22Rv1 (cell line): ENCODE results near the gene GABRA4.

Source experiments
- ZFX ChIP-seq: fragments of 450-650 bp; IDR thresholded peaks from 2 replicates; pipeline ENCODE4 v1.6.1; 2017; ENCODE audit warnings: antibody characterized with exemption, borderline replicate concordance
- TF ChIP-seq, protein P1 (sequence below): fragments of 450-650 bp; IDR thresholded peaks from 2 replicates; pipeline ENCODE4 v1.5.1; 2017; ENCODE audit warnings: mild to moderate bottlenecking

DNA sequence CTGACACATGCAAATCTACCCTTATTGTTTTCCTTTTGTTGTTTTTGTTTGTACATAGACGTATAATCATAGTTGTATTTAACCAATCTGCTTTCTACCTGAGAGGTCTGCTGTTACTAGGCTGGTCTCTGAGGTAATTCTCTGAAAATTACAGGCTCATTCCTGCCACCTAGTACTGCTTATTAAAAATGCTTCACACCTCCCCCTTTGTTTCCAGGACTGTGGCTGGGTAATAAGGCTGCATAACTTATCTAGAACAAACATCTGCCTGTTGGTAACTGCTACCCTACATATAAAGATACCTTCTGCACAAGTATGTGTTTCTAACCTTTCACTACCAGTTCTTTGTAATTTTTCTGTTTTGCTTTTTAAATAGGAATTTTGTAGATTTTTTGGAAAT, 118.6 kb downstream of the GABRA4 start:
- TF ChIP-seq, protein P1, sequence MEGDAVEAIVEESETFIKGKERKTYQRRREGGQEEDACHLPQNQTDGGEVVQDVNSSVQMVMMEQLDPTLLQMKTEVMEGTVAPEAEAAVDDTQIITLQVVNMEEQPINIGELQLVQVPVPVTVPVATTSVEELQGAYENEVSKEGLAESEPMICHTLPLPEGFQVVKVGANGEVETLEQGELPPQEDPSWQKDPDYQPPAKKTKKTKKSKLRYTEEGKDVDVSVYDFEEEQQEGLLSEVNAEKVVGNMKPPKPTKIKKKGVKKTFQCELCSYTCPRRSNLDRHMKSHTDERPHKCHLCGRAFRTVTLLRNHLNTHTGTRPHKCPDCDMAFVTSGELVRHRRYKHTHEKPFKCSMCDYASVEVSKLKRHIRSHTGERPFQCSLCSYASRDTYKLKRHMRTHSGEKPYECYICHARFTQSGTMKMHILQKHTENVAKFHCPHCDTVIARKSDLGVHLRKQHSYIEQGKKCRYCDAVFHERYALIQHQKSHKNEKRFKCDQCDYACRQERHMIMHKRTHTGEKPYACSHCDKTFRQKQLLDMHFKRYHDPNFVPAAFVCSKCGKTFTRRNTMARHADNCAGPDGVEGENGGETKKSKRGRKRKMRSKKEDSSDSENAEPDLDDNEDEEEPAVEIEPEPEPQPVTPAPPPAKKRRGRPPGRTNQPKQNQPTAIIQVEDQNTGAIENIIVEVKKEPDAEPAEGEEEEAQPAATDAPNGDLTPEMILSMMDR = no peak
- no peak for TF ChIP-seq ZFX
